GM13977 (cell line): ENCODE results near the gene CTXN1.

Experiments
- DNase-seq: peaks from one replicate; pipeline ENCODE4 v3.0.0; 2012; ENCODE audit warnings: low spot score
- CTCF ChIP-seq: IDR thresholded peaks from 2 replicates; pipeline ENCODE4 v1.5.1; 2012; ENCODE audit warnings: mild to moderate bottlenecking, control low read depth; ENCODE audit not compliant: insufficient read depth; ENCODE audit errors: extremely low read depth, missing control alignments
- in situ Hi-C: fragments of 300-500 bp; cut with MboI; formaldehyde crosslinking; loops from one replicate; pipeline ENCODE4 v1.12.0; 2022; ENCODE audit warnings: low sequenced_read_pairs, low pct_unique_long_range_greater_than_20kb, mixed read lengths, inconsistent platforms; ENCODE audit not compliant: unreplicated experiment

The CTXN1 gene

GRCh38 chr19:7907544-7907943 is 18.4 kb downstream of the CTXN1 start:
- in situ Hi-C loops, result no loop called here
- no peak for DNase-seq
- TF ChIP-seq CTCF, result no peak

- TF ChIP-seq CTCF, result no peak
- in situ Hi-C loops, result no loop called here
- DNase-seq, result no peak
Observed at GRCh38 chr19:7907122-7907521, 18.8 kb downstream of the CTXN1 start.

DNA sequence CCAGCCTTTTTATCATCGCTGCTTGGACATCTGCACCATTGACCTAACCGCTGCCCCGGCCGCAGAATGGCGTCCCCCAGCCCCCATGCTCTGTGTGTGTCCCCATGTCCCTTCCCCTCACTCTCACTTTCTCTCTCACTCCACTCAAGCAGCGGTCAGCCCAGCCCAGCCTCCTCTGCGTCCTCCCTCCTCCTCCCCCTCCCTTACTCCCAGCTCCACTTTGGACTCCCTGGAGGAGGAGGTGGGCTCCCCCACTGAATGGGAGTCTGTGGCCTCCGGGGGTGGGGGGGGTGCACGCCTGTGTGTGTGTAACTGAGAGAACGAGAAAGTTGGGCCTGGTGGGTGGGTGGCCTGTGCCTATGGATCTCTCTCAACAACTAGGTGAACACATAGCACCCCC is 20.1 kb downstream of the CTXN1 start:
- in situ Hi-C loops, result no loop called here
- no peak for TF ChIP-seq CTCF
- no peak for DNase-seq

GRCh38 chr19:7905268-7905667 is 20.7 kb downstream of the CTXN1 start:
- DNase-seq, result no peak
- in situ Hi-C loops, result no loop called here
- TF ChIP-seq CTCF, result no peak

DNA sequence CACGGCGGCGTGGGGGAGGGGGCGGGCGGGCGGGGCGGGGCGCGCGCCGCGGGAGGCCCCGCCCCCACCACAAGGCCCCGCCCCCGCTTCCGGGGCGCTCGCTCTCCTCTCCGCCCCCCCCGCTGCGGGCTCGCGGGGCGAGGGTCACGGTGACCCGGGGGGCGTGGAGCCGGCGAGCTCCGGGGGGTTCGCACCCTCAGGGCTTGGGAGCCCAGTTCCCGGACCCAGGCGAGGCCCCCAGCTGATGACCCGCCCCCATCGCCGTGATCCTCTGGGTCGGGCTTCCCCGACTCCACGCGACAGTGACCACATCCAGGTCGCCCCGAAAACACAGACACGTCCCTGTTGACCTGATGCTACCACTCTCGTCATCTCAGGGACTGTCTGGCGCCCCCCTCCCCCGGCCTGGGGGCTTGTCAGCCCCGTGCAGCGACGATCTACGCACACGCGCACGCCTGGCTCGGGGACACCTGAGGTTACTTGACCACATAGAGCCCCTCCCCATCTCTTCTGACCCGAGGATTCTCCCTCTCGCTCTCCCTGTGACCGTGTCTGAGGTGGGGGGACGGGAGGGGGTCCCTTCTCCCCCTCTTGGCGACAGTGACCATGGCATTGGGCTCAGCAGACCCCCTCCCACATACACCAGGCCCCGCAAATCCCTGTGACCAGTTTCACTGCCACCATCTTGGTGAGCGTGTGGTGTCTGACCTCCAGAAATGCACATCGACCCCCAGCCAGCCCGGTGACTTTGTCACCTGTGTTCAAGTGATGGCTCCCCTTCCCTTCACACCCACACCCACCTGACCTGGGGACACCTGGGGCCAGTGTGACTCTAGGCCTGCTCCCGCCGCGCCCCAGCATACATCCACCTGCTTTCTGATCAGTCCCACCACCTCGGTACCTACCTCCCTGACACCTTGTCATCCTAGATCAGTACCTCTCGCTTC is 21.6 kb downstream of the CTXN1 start:
- in situ Hi-C loops, result no loop called here
- DNase-seq, result peak; percentile 87
- no peak for TF ChIP-seq CTCF

- DNase-seq, result peak; percentile 100
- in situ Hi-C loops, result no loop called here
- peak; percentile 83 for TF ChIP-seq CTCF
Observed at GRCh38 chr19:7903244-7904073, 22.5 kb downstream of the CTXN1 start, which contains the start of gene MAP2K7. Gene MAP2K7 (plus strand): TSS chr19:7903877. CDS start chr19:7903945, 68 bp downstream.
